GM12865 (cell line): Measurements from ENCODE around the gene SAP30BP.
A peak's percentile ranks its signal among the peaks of the same experiment; 100 is the strongest.

Experiments
- DNase-seq: peaks from one replicate; pipeline ENCODE4 v3.0.0; 2010; ENCODE audit warnings: low read depth
- H3K4me3 ChIP-seq: 2 replicates; pipeline ENCODE4 v1.5.1; 2011; ENCODE audit warnings: mild to moderate bottlenecking, low read depth, low read length, control low read depth
- TF ChIP-seq, protein P1 (sequence below): IDR thresholded peaks from 2 replicates; pipeline ENCODE4 v1.5.1; 2011; ENCODE audit warnings: low read length, control low read depth, low read depth, inconsistent platforms; ENCODE audit not compliant: insufficient read depth; ENCODE audit errors: missing control alignments

Gene SAP30BP

DNA sequence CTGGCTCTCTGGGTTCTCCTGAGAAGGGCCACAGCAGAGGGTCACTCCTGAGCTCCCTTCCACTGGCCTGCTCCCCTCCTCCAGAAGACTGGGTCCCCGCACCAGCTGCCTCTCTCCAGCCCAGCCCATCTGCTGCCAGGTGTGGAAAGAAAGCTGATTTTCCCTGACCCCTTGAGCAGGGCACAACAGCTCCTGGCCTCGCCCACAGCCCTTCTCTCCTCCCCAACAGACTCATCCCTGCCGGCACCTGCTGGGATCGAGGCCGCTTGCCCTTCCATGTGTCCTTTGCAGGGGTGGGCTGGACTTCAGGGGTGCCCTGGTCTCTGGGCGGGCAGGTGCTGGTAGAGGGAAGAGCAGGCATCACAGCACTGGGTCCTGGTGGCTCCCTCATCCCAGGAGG lies 38.7 kb upstream of the SAP30BP start:
- TF ChIP-seq, protein P1, sequence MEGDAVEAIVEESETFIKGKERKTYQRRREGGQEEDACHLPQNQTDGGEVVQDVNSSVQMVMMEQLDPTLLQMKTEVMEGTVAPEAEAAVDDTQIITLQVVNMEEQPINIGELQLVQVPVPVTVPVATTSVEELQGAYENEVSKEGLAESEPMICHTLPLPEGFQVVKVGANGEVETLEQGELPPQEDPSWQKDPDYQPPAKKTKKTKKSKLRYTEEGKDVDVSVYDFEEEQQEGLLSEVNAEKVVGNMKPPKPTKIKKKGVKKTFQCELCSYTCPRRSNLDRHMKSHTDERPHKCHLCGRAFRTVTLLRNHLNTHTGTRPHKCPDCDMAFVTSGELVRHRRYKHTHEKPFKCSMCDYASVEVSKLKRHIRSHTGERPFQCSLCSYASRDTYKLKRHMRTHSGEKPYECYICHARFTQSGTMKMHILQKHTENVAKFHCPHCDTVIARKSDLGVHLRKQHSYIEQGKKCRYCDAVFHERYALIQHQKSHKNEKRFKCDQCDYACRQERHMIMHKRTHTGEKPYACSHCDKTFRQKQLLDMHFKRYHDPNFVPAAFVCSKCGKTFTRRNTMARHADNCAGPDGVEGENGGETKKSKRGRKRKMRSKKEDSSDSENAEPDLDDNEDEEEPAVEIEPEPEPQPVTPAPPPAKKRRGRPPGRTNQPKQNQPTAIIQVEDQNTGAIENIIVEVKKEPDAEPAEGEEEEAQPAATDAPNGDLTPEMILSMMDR, result no peak
- no peak overlapping the region for H3K4me3 ChIP-seq
- DNase-seq, result no peak

DNA sequence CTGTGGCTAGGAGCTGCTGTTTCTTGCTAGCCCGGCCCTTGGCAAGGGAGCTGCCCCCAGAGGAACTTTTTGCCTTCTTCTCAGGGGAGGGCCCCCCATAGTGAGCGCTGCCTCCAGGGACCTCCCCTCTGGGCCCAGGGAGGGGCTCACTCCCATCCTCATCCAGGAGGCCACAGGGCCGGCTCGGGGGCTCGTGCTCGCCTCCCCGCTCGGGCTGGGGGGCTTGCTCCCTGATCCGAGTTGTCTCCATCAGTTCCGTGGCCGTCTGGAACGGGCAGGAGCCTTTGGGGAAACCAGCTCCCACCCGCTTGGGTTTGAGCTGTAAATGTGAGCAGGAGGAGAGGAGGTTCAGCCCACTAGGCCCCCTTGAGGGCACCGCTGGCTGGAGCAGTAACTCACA lies 38.0 kb upstream of the SAP30BP start:
- no peak overlapping the region for H3K4me3 ChIP-seq
- no peak for DNase-seq
- TF ChIP-seq, protein P1, result no peak

DNA sequence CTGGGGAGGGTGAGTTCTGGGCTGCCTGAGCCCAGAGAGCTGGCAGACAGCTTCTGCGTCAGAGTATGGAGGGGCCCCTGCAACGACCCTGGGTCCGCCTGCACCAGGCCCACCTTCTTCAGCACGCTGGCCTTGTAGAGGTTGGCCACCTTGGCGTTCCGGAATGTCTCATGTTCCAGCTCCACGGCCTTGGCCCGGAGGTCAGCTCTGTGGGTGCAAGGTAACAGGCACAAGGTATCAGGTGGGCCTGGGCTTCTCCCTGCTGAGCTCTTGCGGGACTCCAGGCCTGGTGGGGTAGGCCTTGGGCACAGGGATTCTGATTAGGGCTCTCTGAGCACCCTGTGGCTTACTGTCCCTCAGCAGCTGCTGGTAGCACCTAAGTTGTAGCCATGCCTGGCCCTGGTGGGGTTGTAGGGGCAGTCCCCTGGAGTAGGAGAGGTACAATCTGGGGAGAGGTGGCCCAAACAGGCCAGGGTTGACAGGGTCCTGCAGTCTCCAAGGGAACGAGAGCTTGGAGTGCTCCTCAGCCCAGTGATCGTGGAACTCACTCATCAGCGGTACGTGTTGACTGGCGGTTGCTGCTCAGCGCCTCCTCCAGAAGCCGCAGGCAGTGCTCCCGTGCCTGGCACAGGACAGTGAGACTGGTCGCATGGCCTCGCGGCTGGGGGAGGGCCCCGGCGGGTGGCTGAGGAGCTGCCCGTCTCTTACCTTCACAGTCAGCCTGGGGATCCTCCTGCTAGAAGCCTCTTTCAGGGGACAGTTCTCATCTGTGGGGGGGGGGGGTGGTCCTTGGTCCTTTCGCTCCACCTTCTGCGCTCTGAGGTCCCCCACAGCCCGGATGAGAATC lies 36.8 kb upstream of the SAP30BP start:
- no peak overlapping the region for H3K4me3 ChIP-seq
- TF ChIP-seq, protein P1, result no peak
- DNase-seq, result no peak

DNA sequence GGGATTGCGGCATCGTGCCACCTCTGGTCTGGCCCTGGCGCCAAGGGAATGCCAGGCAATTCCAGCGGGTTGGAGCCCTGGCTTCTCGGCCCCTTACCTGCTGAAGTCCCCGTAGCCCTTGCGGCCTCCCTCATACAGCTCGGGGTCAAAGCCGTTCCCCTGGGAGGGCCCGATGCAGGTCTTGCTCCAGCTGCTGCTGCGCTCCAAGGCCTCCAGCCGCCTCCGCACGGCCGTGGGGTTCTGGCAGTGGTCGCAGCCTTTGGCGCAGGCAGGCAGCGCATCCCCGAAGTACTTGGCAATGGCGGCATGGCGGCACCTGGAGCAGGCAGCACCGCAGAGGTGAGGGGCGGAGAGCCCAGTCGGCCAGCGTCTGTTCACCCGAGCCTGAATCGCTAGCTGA lies 35.8 kb upstream of the SAP30BP start:
- DNase-seq, result no peak
- TF ChIP-seq, protein P1, result no peak
- H3K4me3 ChIP-seq, result no peak overlapping the region

DNA sequence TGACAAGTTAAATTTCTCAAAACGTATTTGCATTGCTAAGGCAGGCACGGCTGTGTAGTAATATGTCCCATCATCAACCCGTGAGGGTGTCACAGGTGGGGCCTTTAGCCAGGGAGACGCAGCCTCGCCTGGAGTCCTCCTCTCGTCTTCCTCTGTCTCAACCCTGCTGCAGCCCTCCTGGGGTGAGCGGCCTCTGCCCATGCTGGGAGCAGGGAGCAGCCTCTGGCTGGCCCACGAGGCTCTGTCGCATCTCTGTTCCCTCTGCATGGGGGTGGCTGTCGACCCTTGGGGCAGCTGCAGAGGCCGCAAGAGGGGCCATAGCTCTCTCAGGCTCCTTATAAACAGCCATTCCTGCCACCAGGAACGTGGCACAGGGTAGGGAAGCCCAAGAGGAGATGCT lies 34.7 kb upstream of the SAP30BP start:
- no peak for DNase-seq
- H3K4me3 ChIP-seq, result no peak overlapping the region
- TF ChIP-seq, protein P1, result no peak

DNA sequence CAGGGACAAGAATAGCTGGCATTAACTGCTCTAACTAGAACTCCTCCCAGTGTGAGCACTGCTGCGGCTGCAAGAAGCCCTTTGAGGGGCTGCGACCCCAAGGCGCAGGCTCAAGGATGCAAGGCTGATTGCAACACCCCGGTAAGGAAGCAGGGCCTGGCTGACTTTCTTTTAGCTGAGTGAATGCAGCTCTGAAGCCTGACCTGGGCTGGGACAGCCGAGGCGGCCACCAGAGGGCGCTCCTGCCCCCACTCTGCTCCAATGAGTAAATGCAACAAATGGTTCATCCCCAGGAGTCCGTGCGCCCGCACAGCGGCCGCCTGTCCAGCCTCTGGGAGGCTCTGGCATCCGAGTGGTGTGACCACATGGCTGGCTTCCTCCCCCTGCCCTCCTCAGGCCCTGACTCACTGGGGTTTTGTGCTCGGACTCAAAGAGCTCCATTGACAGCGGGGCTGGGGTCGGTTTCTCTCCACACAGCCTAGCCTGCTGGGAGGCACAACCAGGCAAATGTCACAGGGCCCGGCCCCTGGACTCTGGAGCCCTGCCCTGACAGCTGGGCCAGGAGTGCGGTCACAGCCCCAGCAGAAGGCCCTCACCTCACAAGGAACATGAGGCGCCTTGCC lies 34.2 kb upstream of the SAP30BP start, which contains the start of gene SMIM5:
Gene SMIM5, plus strand, starts transcription at position 572 of the 623 bp plus-strand sequence. CDS start 6,768 bp downstream, outside the sequence.
- no peak within 1 kb of the TSS for H3K4me3 ChIP-seq
- DNase-seq, result peak; percentile 82
- TF ChIP-seq, protein P1, result peak; percentile 97
